ENCODE results near the gene NEUROD4.
A peak's percentile ranks its signal among the peaks of the same experiment; 100 is the strongest.
"Not testable (repeated sequence)": the region's sequence is repeated elsewhere in the genome, so short reads cannot be mapped to it uniquely, and the experiment has no call there.

Gene NEUROD4

GRCh38 chr12:55019784-55020183 lies at the start of gene NEUROD4:
Gene NEUROD4 (plus strand): TSS chr12:55019974. CDS start chr12:55026440, 6,466 bp downstream.
- DNase-seq (ENCODE audit: low spot score), result no peak

- DNase-seq (ENCODE audit: low spot score), result no peak
These were observed 49.0 kb upstream of the NEUROD4 start for GRCh38 chr12:54970741-54971140.

GRCh38 chr12:54973556-54973955 lies 46.2 kb upstream of the NEUROD4 start:
- DNase-seq (ENCODE audit: low spot score), result no peak

GRCh38 chr12:54974279-54974678 lies 45.5 kb upstream of the NEUROD4 start:
- DNase-seq (ENCODE audit: low spot score), result no peak

- no peak for DNase-seq (ENCODE audit: low spot score)
These were observed 44.5 kb upstream of the NEUROD4 start for GRCh38 chr12:54975272-54975671.

GRCh38 chr12:54975875-54976274 lies 43.9 kb upstream of the NEUROD4 start:
- DNase-seq (ENCODE audit: low spot score), result no peak

- DNase-seq (ENCODE audit: low spot score), result no peak
These were observed 42.6 kb upstream of the NEUROD4 start for GRCh38 chr12:54977155-54977554.

- DNase-seq (ENCODE audit: low spot score), result no peak
These were observed 41.9 kb upstream of the NEUROD4 start for GRCh38 chr12:54977857-54978256.

GRCh38 chr12:54980341-54980740 lies 39.4 kb upstream of the NEUROD4 start:
- DNase-seq (ENCODE audit: low spot score), result peak; percentile 53

GRCh38 chr12:54981796-54982195 lies 38.0 kb upstream of the NEUROD4 start:
- no peak for DNase-seq (ENCODE audit: low spot score)

GRCh38 chr12:54983536-54984101 lies 36.2 kb upstream of the NEUROD4 start:
- DNase-seq (ENCODE audit: low spot score), result no peak

GRCh38 chr12:54984658-54985376 lies 35.0 kb upstream of the NEUROD4 start, which contains the start of gene TESPA1:
Gene TESPA1 (minus strand): TSS chr12:54984762. CDS start chr12:54974562, 10,200 bp downstream.
- peak; percentile 89 for DNase-seq (ENCODE audit: low spot score)

GRCh38 chr12:54986773-54987172 lies 33.0 kb upstream of the NEUROD4 start:
- DNase-seq (ENCODE audit: low spot score), result not testable (repeated sequence)

GRCh38 chr12:54987611-54988231 lies 32.1 kb upstream of the NEUROD4 start:
- no peak for DNase-seq (ENCODE audit: low spot score)

- no peak for DNase-seq (ENCODE audit: low spot score)
These were observed 31.2 kb upstream of the NEUROD4 start for GRCh38 chr12:54988402-54989054.

- DNase-seq (ENCODE audit: low spot score), result no peak
These were observed 29.9 kb upstream of the NEUROD4 start for GRCh38 chr12:54989829-54990228.

- peak; percentile 41 for DNase-seq (ENCODE audit: low spot score)
These were observed 28.4 kb upstream of the NEUROD4 start for GRCh38 chr12:54991161-54991990.

GRCh38 chr12:54991991-54992375 lies 27.8 kb upstream of the NEUROD4 start:
- DNase-seq (ENCODE audit: low spot score), result no peak

- peak; percentile 75 for DNase-seq (ENCODE audit: low spot score)
These were observed 26.5 kb upstream of the NEUROD4 start for GRCh38 chr12:54993181-54993835.

- DNase-seq (ENCODE audit: low spot score), result no peak
These were observed 23.6 kb upstream of the NEUROD4 start for GRCh38 chr12:54996205-54996604.

- DNase-seq (ENCODE audit: low spot score), result no peak
These were observed 21.7 kb upstream of the NEUROD4 start for GRCh38 chr12:54997929-54998522.

Data from CD4-positive, alpha-beta T cell treated with Interleukin-15 for 4 hours (primary cell).